K562 (cell line): Measurements from ENCODE around the gene PAXIP1. TPM values are rescaled to one million over a fixed set of nuclear protein-coding genes. Genes with fewer than 3 reads are reported as not detected.

Experiments
- HMG20B ChIP-seq: fragments of 250-450 bp; sonication (Bioruptor Pico); IDR thresholded peaks from 2 replicates; pipeline ENCODE4 v1.5.0; 2021; ENCODE audit warnings: mild to moderate bottlenecking
- KDM1A ChIP-seq, 2 experiments: fragments of 450-650 bp; IDR thresholded peaks; 2 replicates each; pipeline ENCODE4 v1.6.1; 2016; ENCODE audit warnings: mild to moderate bottlenecking in 2 of 2
- MYC ChIP-seq, 2 experiments: fragments of 250-450 bp in 1 of 2; sonication (Bioruptor Pico) in 1 of 2; IDR thresholded peaks; 2 replicates each; pipeline versions ENCODE4 v1.5.1 to v1.6.1; 2012 to 2021; ENCODE audit warnings: low read depth in 2 of 2, borderline replicate concordance in 1 of 2, improper control_type of control experiment in 1 of 2, low read length in 1 of 2, mild to moderate bottlenecking in 1 of 2, moderate library complexity in 1 of 2
- NR2C1 ChIP-seq, 2 experiments: fragments of 450-650 bp; IDR thresholded peaks; 2 replicates each; pipeline ENCODE4 v1.6.1; 2017; ENCODE audit warnings: mild to moderate bottlenecking in 2 of 2, antibody characterized with exemption in 1 of 2, inconsistent platforms in 1 of 2, missing compliant biosample characterization in 1 of 2, missing genetic modification characterization in 1 of 2
- POLR2G ChIP-seq: fragments of 200-400 bp; formaldehyde crosslinking; IDR thresholded peaks from 2 replicates; pipeline ENCODE4 v1.6.1; 2017; ENCODE audit warnings: low read depth, mild to moderate bottlenecking, antibody characterized with exemption, low read length, moderate library complexity
- SRSF7 ChIP-seq: fragments of 200-400 bp; formaldehyde crosslinking; optimal IDR thresholded peaks from 2 replicates; pipeline ENCODE3; 2017; ENCODE audit warnings: mild to moderate bottlenecking, low read depth, low read length
- STAT6 ChIP-seq: sonication (generic); formaldehyde crosslinking; IDR thresholded peaks from 2 replicates; pipeline ENCODE4 v1.8.1; 2023; ENCODE audit warnings: mild to moderate bottlenecking, missing genetic modification reagents
- TAL1 ChIP-seq: fragments of 450-650 bp; IDR thresholded peaks from 2 replicates; pipeline ENCODE4 v1.6.1; 2016; ENCODE audit warnings: mild to moderate bottlenecking
- TCF3 ChIP-seq: sonication (generic); formaldehyde crosslinking; IDR thresholded peaks from 2 replicates; pipeline ENCODE4 v1.4.0; 2020; ENCODE audit warnings: mild to moderate bottlenecking, missing genetic modification reagents
- USF1 ChIP-seq: sonication (generic); formaldehyde crosslinking; IDR thresholded peaks from 2 replicates; pipeline ENCODE4 v1.9.0; 2022; ENCODE audit warnings: mild to moderate bottlenecking, missing genetic modification reagents
- ZNF3 ChIP-seq: fragments of 250-450 bp; sonication (Bioruptor Pico); IDR thresholded peaks from 2 replicates; pipeline ENCODE4 v1.5.0; 2021; ENCODE audit warnings: mild to moderate bottlenecking, moderate library complexity
- ZNF324 ChIP-seq: fragments of 250-450 bp; sonication (Bioruptor Pico); IDR thresholded peaks from 2 replicates; pipeline ENCODE4 v1.4.0; 2020; ENCODE audit warnings: mild to moderate bottlenecking
- polyA plus RNA-seq, 8 experiments: library from polyadenylated mRNA; depleted of rRNA in 4 of 8; stranded (reverse) in 5 of 8; unstranded in 3 of 8; fragments of >200 nt; fragmentation: Nextera tagmentation in 2 of 8; fragmentation: Illumina TruSeq in 1 of 8; extraction: Ambion mirVana in 2 of 8; extraction: Trizol in 1 of 8; gene quantifications; 2 replicates each; pipeline versions ENCODE4 v1.2.1 to v1.2.3, GENCODE V29; 2011 to 2014; ENCODE audit warnings: inconsistent platforms in 1 of 8, missing spikeins in 1 of 8
- total RNA-seq, 7 experiments: library from RNA; depleted of rRNA in 6 of 7; stranded (reverse); fragments of >200 nt in 6 of 7; fragmentation: Illumina TruSeq in 2 of 7; extraction: Trizol in 2 of 7; gene quantifications; 2 replicates each; pipeline versions ENCODE4 v1.2.1 to v1.2.3, GENCODE V29; 2011 to 2021; ENCODE audit warnings: low replicate concordance in 1 of 7
- TF ChIP-seq, protein P1 (sequence below): fragments of 450-650 bp; IDR thresholded peaks from 2 replicates; pipeline ENCODE4 v1.6.1; 2018; ENCODE audit not compliant: partially characterized antibody
- TF ChIP-seq, protein P2 (sequence below): fragments of 150-350 bp; IDR thresholded peaks from 2 replicates; pipeline ENCODE4 v1.6.1; 2014; ENCODE audit warnings: low read depth, mild to moderate bottlenecking, low read length, borderline replicate concordance
- TF ChIP-seq, protein P3 (sequence below): sonication (generic); formaldehyde crosslinking; IDR thresholded peaks from 2 replicates; pipeline ENCODE4 v1.8.0; 2022; ENCODE audit warnings: mild to moderate bottlenecking, missing genetic modification reagents

PAXIP1 gene
- total and polyA plus RNA-seq, 9 of the 15 experiments (the other 6 are each of a cell fraction or from before 2014, with no cell fraction given) = 9.7 to 37.9 (median 28.4) TPM

- TF ChIP-seq USF1 (0 out of 2 replicates have a peak, but pooled peaks have one; percentile 14), MYC (IDR thresholded peaks at IDR 0.05; ENCODE audit: low read depth, low read length) (no peak), MYC (CRISPR knock-in tag; IDR thresholded peaks at IDR 0.05; ENCODE audit: borderline replicate concordance, low read depth) (no peak), KDM1A (IDR thresholded peaks at IDR 0.05) (no peak), STAT6 (CRISPR knock-in tag) (peak; percentile 62; the same call in 1 of the 2 replicates), NR2C1 (IDR thresholded peaks at IDR 0.05) (peak; percentile 70), NR2C1 (tag; IDR thresholded peaks at IDR 0.05) (peak; percentile 63), POLR2G (no peak), TCF3 (CRISPR knock-in tag) (no peak), ZNF3 (CRISPR knock-in tag) (no peak), SRSF7 (no peak), HMG20B (no peak), TAL1 (no peak), ZNF324 (CRISPR knock-in tag) (no peak)
- TF ChIP-seq, protein P1, sequence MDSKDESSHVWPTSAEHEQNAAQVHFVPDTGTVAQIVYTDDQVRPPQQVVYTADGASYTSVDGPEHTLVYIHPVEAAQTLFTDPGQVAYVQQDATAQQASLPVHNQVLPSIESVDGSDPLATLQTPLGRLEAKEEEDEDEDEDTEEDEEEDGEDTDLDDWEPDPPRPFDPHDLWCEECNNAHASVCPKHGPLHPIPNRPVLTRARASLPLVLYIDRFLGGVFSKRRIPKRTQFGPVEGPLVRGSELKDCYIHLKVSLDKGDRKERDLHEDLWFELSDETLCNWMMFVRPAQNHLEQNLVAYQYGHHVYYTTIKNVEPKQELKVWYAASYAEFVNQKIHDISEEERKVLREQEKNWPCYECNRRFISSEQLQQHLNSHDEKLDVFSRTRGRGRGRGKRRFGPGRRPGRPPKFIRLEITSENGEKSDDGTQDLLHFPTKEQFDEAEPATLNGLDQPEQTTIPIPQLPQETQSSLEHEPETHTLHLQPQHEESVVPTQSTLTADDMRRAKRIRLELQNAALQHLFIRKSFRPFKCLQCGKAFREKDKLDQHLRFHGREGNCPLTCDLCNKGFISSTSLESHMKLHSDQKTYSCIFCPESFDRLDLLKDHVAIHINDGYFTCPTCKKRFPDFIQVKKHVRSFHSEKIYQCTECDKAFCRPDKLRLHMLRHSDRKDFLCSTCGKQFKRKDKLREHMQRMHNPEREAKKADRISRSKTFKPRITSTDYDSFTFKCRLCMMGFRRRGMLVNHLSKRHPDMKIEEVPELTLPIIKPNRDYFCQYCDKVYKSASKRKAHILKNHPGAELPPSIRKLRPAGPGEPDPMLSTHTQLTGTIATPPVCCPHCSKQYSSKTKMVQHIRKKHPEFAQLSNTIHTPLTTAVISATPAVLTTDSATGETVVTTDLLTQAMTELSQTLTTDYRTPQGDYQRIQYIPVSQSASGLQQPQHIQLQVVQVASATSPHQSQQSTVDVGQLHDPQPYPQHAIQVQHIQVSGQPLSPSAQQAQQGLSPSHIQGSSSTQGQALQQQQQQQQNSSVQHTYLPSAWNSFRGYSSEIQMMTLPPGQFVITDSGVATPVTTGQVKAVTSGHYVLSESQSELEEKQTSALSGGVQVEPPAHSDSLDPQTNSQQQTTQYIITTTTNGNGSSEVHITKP = peak; percentile 84
- TF ChIP-seq, protein P2, sequence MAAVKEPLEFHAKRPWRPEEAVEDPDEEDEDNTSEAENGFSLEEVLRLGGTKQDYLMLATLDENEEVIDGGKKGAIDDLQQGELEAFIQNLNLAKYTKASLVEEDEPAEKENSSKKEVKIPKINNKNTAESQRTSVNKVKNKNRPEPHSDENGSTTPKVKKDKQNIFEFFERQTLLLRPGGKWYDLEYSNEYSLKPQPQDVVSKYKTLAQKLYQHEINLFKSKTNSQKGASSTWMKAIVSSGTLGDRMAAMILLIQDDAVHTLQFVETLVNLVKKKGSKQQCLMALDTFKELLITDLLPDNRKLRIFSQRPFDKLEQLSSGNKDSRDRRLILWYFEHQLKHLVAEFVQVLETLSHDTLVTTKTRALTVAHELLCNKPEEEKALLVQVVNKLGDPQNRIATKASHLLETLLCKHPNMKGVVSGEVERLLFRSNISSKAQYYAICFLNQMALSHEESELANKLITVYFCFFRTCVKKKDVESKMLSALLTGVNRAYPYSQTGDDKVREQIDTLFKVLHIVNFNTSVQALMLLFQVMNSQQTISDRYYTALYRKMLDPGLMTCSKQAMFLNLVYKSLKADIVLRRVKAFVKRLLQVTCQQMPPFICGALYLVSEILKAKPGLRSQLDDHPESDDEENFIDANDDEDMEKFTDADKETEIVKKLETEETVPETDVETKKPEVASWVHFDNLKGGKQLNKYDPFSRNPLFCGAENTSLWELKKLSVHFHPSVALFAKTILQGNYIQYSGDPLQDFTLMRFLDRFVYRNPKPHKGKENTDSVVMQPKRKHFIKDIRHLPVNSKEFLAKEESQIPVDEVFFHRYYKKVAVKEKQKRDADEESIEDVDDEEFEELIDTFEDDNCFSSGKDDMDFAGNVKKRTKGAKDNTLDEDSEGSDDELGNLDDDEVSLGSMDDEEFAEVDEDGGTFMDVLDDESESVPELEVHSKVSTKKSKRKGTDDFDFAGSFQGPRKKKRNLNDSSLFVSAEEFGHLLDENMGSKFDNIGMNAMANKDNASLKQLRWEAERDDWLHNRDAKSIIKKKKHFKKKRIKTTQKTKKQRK = no peak
- TF ChIP-seq, protein P3, sequence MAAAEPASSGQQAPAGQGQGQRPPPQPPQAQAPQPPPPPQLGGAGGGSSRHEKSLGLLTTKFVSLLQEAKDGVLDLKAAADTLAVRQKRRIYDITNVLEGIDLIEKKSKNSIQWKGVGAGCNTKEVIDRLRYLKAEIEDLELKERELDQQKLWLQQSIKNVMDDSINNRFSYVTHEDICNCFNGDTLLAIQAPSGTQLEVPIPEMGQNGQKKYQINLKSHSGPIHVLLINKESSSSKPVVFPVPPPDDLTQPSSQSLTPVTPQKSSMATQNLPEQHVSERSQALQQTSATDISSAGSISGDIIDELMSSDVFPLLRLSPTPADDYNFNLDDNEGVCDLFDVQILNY = no peak
These were observed 89.2 kb downstream of the PAXIP1 start (continued) for GRCh38 chr7:154913638-154914307.
